ENCODE measurements around the gene THAP4. TPM values are rescaled to one million over a fixed set of nuclear protein-coding genes. Genes with fewer than 3 reads are reported as not detected.

THAP4 gene, protein sequence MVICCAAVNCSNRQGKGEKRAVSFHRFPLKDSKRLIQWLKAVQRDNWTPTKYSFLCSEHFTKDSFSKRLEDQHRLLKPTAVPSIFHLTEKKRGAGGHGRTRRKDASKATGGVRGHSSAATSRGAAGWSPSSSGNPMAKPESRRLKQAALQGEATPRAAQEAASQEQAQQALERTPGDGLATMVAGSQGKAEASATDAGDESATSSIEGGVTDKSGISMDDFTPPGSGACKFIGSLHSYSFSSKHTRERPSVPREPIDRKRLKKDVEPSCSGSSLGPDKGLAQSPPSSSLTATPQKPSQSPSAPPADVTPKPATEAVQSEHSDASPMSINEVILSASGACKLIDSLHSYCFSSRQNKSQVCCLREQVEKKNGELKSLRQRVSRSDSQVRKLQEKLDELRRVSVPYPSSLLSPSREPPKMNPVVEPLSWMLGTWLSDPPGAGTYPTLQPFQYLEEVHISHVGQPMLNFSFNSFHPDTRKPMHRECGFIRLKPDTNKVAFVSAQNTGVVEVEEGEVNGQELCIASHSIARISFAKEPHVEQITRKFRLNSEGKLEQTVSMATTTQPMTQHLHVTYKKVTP
- 68.2 and 75.7 TPM in 2 replicates for total RNA-seq (2016; rRNA removed; fragmentation: Illumina TruSeq; extraction: Trizol)
- 133 and 143 TPM in 2 replicates for total RNA-seq (2016; cell fraction: cytosol; rRNA removed; fragmentation: Illumina TruSeq; extraction: Trizol; ENCODE audit: low read depth)
- 59.6 and 76.6 TPM in 2 replicates for total RNA-seq (2016; cell fraction: insoluble cytoplasmic fraction; rRNA removed; fragmentation: Illumina TruSeq; extraction: Trizol)
- total RNA-seq (2016; cell fraction: membrane; rRNA removed; fragmentation: Illumina TruSeq; extraction: Trizol) = 167 and 184 TPM in 2 replicates
- total RNA-seq (2016; cell fraction: nucleus; rRNA removed; fragmentation: Illumina TruSeq; extraction: Trizol) = 30.7 and 35.8 TPM in 2 replicates
- 59.7 and 70.2 TPM in 2 replicates for polyA plus RNA-seq (2011; rRNA removed)
- 54.6 and 83.4 TPM in 2 replicates for polyA plus RNA-seq (2011; cell fraction: cytosol; rRNA removed)
- polyA plus RNA-seq (2011; cell fraction: nucleus; rRNA removed) = 44.5 and 45.2 TPM in 2 replicates
- 52.8 and 71.5 TPM in 2 replicates for polyA plus RNA-seq (2012)
- 151 and 156 TPM in 2 replicates for polyA plus RNA-seq (2016; cell fraction: cytosol; fragmentation: Illumina TruSeq; extraction: Trizol; ENCODE audit: low read depth)
- 70.7 and 84.7 TPM in 2 replicates for polyA plus RNA-seq (2016; cell fraction: insoluble cytoplasmic fraction; fragmentation: Illumina TruSeq; extraction: Trizol; ENCODE audit: low read depth)
- 183 and 195 TPM in 2 replicates for polyA plus RNA-seq (2016; cell fraction: membrane; fragmentation: Illumina TruSeq; extraction: Trizol; ENCODE audit: low read depth)
- 54.6 and 58.8 TPM in 2 replicates for polyA plus RNA-seq (2016; cell fraction: nucleus; fragmentation: Illumina TruSeq; extraction: Trizol; ENCODE audit: insufficient read depth, low read depth)
- 38.3 and 105 TPM in 2 replicates for polyA minus RNA-seq (2011; rRNA and poly(A)+ RNA removed; ENCODE audit: low replicate concordance)
- polyA minus RNA-seq (2011; cell fraction: cytosol; rRNA and poly(A)+ RNA removed) = 40.5 and 45.2 TPM in 2 replicates
- polyA minus RNA-seq (2011; cell fraction: nucleus; rRNA and poly(A)+ RNA removed) = 18.9 and 20.6 TPM in 2 replicates
- percentile 74 among the genes with signal in this experiment for Bru-seq, nascent RNA
- BruChase-seq, experiment 1, labeled RNA remaining after a 6-hour chase = percentile 79 among the genes with signal in this experiment
- BruChase-seq, experiment 2, labeled RNA remaining after a 2-hour chase = percentile 81 among the genes with signal in this experiment
- long read RNA-seq, experiment 1, transcript THAP4-204 (6 exons, 2,367 nt) = major isoform, 21 of 31 reads
- long read RNA-seq, experiment 1, partial matches to known transcripts = 5 of 31 reads
- long read RNA-seq, experiment 1, other reads (novel, unspliced or antisense) = 2 of 31 reads
- long read RNA-seq, experiment 2, transcript THAP4-204 (6 exons, 2,367 nt) = major isoform, 76 of 185 reads
- long read RNA-seq, experiment 2, partial matches to known transcripts = 63 of 185 reads
- long read RNA-seq, experiment 2, other reads (novel, unspliced or antisense) = 43 of 185 reads

DNA sequence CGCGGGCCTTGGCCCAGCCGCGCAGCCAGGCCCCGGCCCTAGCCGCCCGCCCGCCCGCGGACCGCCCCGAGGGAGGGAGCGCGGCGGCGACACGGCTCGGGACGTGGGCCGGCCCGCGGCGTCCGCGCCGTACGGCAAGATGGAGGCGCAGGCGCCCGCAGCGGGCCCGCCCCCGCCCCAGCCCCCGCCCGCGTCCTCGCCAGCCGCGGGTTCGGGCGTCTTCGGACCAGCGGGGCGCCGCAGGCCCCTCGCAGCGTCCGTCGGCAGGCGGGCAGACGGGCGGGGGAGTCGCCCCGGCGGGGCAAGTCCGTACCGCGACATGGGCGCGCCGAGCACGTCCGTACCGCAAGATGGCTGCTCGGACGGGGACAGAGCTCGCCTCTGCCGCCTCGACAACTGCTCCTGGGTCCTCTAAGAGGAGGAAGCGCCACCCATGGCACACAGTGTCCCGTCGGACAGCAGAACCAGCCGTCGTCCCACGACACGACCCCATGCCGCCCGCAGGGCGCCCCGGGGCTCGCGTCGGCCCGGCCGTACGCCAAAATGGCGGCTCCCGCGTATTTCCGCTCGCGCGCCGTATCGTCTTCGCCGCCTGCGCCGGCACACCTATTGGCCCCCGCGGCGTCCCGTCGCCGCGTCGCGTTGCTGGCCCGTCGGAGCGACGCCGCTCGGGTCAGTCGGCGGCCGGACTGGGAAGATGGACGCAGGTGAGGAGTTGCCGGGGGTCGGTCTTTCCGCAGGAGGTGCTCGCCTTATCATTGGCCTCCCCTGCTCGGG is at the start of gene THAP4, which contains the start of gene ATG4B:
Gene THAP4, minus strand, starts transcription at position 141 of the 777 bp plus-strand sequence. CDS start 141 bp downstream, outside the sequence.
Gene ATG4B, plus strand, starts transcription at position 676 of the 777 bp plus-strand sequence. Its CDS starts 22 bp downstream, at position 698.
- in situ Hi-C loops (cut with HindIII; ENCODE audit: extremely low pct_ligation_motif_present, low pct_unique_long_range_greater_than_20kb) = loop anchor here (25.0 kb wide), 1 partner anchor 775 kb away; the partner anchor contains the start of gene AGXT
- H3K79me2 ChIP-seq (ENCODE audit: insufficient read depth, low read length) = peaks cover 84% of the 10 kb centered on the region
- H3K4me3 ChIP-seq (replicated peaks in 1 of 3; ENCODE audit: insufficient read depth in 1 of 3, low read depth in 2 of 3, low read length in 3 of 3) = peak within 1 kb of the TSS; percentile 95 to 100 (median 99)
- H3K36me3 ChIP-seq (replicated peaks in 1 of 2; ENCODE audit: control insufficient read depth in 1 of 2, insufficient read depth in 2 of 2, low read length in 2 of 2) = peaks cover 18 to 39% of the 10 kb centered on the region in 2 experiments
- H3K4me1 ChIP-seq (ENCODE audit: insufficient read depth, low read length) = peaks cover 55% of the 10 kb centered on the region
- H3K4me2 ChIP-seq (ENCODE audit: low read depth, low read length) = peak within 1 kb of the TSS; percentile 95
- peak within 1 kb of the TSS; percentile 100 for H3K9ac ChIP-seq (ENCODE audit: insufficient read depth, low read depth, low read length)
- H3K27ac ChIP-seq (ENCODE audit: extremely low read length, insufficient read depth, low read length) = peak within 1 kb of the TSS; percentile 100
- CTCF ChIA-PET (ENCODE audit: low intra/inter-chr PET ratio, low total read pairs) = interaction anchor here (1.5 kb wide), 1 partner anchor 22 kb away, joined by 4 read pairs; no protein-coding TSS in a partner anchor
- FAIRE-seq = no peak
- under 1% methylated on average over 77 of the region's 123 CpGs for WGBS (ENCODE audit: low lambda C conversion rate)
- H4K20me1 ChIP-seq (ENCODE audit: insufficient read depth, low read length) = peaks cover 41% of the 10 kb centered on the region
- peak; percentile 76 for DNase-seq (ENCODE audit: low spot score)
- H3K9me3 ChIP-seq (ENCODE audit: low read length) = no peaks in the 10 kb centered on the region
- H3K27me3 ChIP-seq (ENCODE audit: control insufficient read depth in 1 of 2, insufficient read depth in 2 of 2, low read length in 2 of 2) = no peaks in the 10 kb centered on the region; a peak in 1 of 5 replicates
- peak; percentile 76 for ATAC-seq
- BruUV-seq (replicated peaks) = no TSS peak
- POLR2A ChIA-PET = interaction anchor here (1.0 to 1.6 kb wide), 8 partner anchors 9 to 79 kb away, joined by 3 to 7 read pairs (median 4); partner anchors contain the start of genes BOK, DTYMK and ING5
- H2AFZ ChIP-seq (ENCODE audit: low read length) = no peak within 1 kb of the TSS
- intact Hi-C loops (cut with micrococcal nuclease; ENCODE audit: unreplicated experiment) = loop anchor here (2.0 kb wide), 1 partner anchor 320 kb away; no protein-coding TSS in a partner anchor
- TF ChIP-seq EZH2 (conservative IDR thresholded peaks at IDR 0.05; ENCODE audit: low read depth, low read length) = no peak
- peak; percentile 73; the same call in 1 of the 2 replicates for TF ChIP-seq KLF13 (CRISPR knock-in tag; IDR thresholded peaks at IDR 0.05)
- TF ChIP-seq AHR (CRISPR knock-in tag; IDR thresholded peaks at IDR 0.05) = peak; percentile 85; the same call in 1 of the 2 replicates
- 0 out of 2 replicates have a peak, but pooled peaks have one; percentile 71 for TF ChIP-seq ZNF546 (CRISPR knock-in tag; conservative IDR thresholded peaks at IDR 0.05)
- TF ChIP-seq POLR2AphosphoS2 (IDR thresholded peaks at IDR 0.05; ENCODE audit: low read depth, low read length) = no peak
- no peak for TF ChIP-seq NR3C1 (CRISPR knock-in tag; IDR thresholded peaks at IDR 0.05)
- TF ChIP-seq, protein P1, sequence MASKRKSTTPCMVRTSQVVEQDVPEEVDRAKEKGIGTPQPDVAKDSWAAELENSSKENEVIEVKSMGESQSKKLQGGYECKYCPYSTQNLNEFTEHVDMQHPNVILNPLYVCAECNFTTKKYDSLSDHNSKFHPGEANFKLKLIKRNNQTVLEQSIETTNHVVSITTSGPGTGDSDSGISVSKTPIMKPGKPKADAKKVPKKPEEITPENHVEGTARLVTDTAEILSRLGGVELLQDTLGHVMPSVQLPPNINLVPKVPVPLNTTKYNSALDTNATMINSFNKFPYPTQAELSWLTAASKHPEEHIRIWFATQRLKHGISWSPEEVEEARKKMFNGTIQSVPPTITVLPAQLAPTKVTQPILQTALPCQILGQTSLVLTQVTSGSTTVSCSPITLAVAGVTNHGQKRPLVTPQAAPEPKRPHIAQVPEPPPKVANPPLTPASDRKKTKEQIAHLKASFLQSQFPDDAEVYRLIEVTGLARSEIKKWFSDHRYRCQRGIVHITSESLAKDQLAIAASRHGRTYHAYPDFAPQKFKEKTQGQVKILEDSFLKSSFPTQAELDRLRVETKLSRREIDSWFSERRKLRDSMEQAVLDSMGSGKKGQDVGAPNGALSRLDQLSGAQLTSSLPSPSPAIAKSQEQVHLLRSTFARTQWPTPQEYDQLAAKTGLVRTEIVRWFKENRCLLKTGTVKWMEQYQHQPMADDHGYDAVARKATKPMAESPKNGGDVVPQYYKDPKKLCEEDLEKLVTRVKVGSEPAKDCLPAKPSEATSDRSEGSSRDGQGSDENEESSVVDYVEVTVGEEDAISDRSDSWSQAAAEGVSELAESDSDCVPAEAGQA (IDR thresholded peaks at IDR 0.05; ENCODE audit: low read depth) = peak; percentile 98
- TF ChIP-seq, protein P1 (CRISPR knock-in tag; IDR thresholded peaks at IDR 0.05; ENCODE audit: borderline replicate concordance) = no peak
- TF ChIP-seq ZNF839 (CRISPR knock-in tag; IDR thresholded peaks at IDR 0.05; ENCODE audit: borderline replicate concordance) = peak; percentile 86; the same call in 1 of the 2 replicates
